Vagina (tissue), 2 donors: ENCODE data around the gene MT1A. TPM values are rescaled to one million over a fixed set of nuclear protein-coding genes. Genes with fewer than 3 reads are reported as not detected.
A peak's percentile ranks its signal among the peaks of the same experiment; 100 is the strongest.

ENCODE experiments used
- DNase-seq, 2 donors: peaks; one replicate each; pipeline ENCODE4 v3.0.0-alpha.2; 2017; ENCODE audit errors: extremely low spot score in 2 of 2
- H3K27ac ChIP-seq: fragments of 200-600 bp; sonication (generic); one replicate; pipeline ENCODE4 v1.5.1; 2019
- H3K27me3 ChIP-seq: fragments of 200-600 bp; sonication (generic); one replicate; pipeline ENCODE4 v1.5.1; 2019
- H3K36me3 ChIP-seq, 2 donors: fragments of 200-600 bp; sonication (generic); one replicate each; pipeline ENCODE4 v1.5.1; 2017 to 2019
- H3K4me1 ChIP-seq: fragments of 200-600 bp; sonication (generic); one replicate; pipeline ENCODE4 v1.5.1; 2019
- H3K4me3 ChIP-seq, 2 donors: fragments of 200-600 bp; sonication (generic); 1 replicate in 1 of 2; 2 replicates in 1 of 2; pipeline ENCODE4 v1.5.1; 2016 to 2019
- H3K9me3 ChIP-seq: fragments of 200-600 bp; sonication (generic); one replicate; pipeline ENCODE4 v1.5.1; 2019
- POLR2A ChIP-seq, 2 donors: fragments of 450-650 bp; IDR thresholded peaks; one replicate each; pipeline ENCODE4 v1.6.1; 2017; ENCODE audit warnings: antibody characterized with exemption in 2 of 2, mild to moderate bottlenecking in 2 of 2, moderate library complexity in 2 of 2
- POLR2AphosphoS5 ChIP-seq, 2 donors: sonication (generic); formaldehyde crosslinking; IDR thresholded peaks; one replicate each; pipeline ENCODE4 v1.9.0; 2017; ENCODE audit warnings: antibody characterized with exemption in 2 of 2, mild to moderate bottlenecking in 2 of 2, low read depth in 1 of 2; ENCODE audit not compliant: insufficient read depth in 1 of 2
- intact Hi-C: fragments of 100-400 bp; cut with DNase I; formaldehyde crosslinking; loops from one replicate; pipeline ENCODE4 v1.15.1; 2023
- total RNA-seq: library from RNA; depleted of rRNA; stranded (reverse); fragments of >200 nt; gene quantifications from one replicate; pipeline ENCODE4 v1.2.3, GENCODE V29; 2016
- TF ChIP-seq, protein P1 (sequence below), 3 experiments: fragments of 450-650 bp in 2 of 3; fragments of 200-600 bp in 1 of 3; sonication (generic) in 1 of 3; IDR thresholded peaks; one replicate each; pipeline ENCODE4 v1.5.1; 2017 to 2019; ENCODE audit warnings: antibody characterized with exemption in 3 of 3, mild to moderate bottlenecking in 2 of 3, moderate library complexity in 2 of 3

The MT1A gene
- total RNA-seq, 1 donor from 2014 or later = 110 TPM

DNA sequence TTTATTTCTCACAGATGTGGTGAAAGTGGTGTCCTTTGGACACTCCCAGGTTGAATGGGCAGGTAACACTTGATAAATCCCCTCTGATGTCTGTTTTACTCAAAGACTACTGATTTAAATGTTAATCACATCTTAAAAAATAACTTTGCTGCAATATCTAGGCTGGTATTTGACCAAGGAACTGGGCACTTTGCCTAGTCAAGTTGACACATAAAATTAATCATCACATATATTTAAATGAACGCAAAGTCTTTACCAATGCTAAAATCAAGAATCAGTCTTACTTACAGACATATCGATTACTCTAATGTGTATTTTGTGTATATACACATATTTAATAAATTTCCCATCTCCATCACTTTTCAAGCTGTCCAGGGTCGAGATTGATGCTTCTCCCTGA lies 23.1 kb upstream of the MT1A start:
- Histone ChIP-seq H3K36me3 (no peaks in the 10 kb centered on the region), H3K4me3 (no peak overlapping the region), H3K4me1 (peaks cover 32% of the 10 kb centered on the region), H3K27me3 (no peaks in the 10 kb centered on the region), H3K9me3 (no peaks in the 10 kb centered on the region), H3K27ac (no peak overlapping the region)
- DNase-seq = no peak
- intact Hi-C loops = no loop called here
- no peak for TF ChIP-seq POLR2A (IDR thresholded peaks at IDR 0.05)
- TF ChIP-seq POLR2AphosphoS5 (IDR thresholded peaks at IDR 0.05; ENCODE audit: insufficient read depth in 1 of 2, low read depth in 1 of 2) = no peak
- TF ChIP-seq, protein P1, sequence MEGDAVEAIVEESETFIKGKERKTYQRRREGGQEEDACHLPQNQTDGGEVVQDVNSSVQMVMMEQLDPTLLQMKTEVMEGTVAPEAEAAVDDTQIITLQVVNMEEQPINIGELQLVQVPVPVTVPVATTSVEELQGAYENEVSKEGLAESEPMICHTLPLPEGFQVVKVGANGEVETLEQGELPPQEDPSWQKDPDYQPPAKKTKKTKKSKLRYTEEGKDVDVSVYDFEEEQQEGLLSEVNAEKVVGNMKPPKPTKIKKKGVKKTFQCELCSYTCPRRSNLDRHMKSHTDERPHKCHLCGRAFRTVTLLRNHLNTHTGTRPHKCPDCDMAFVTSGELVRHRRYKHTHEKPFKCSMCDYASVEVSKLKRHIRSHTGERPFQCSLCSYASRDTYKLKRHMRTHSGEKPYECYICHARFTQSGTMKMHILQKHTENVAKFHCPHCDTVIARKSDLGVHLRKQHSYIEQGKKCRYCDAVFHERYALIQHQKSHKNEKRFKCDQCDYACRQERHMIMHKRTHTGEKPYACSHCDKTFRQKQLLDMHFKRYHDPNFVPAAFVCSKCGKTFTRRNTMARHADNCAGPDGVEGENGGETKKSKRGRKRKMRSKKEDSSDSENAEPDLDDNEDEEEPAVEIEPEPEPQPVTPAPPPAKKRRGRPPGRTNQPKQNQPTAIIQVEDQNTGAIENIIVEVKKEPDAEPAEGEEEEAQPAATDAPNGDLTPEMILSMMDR (IDR thresholded peaks at IDR 0.05) = no peak

GRCh38 chr16:56616608-56617211 lies 21.8 kb upstream of the MT1A start:
- no peaks in the 10 kb centered on the region for H3K27me3 ChIP-seq
- peaks cover 19% of the 10 kb centered on the region for H3K4me1 ChIP-seq
- DNase-seq = no peak
- TF ChIP-seq, protein P1 (IDR thresholded peaks at IDR 0.05) = no peak
- TF ChIP-seq POLR2AphosphoS5 (IDR thresholded peaks at IDR 0.05; ENCODE audit: insufficient read depth in 1 of 2, low read depth in 1 of 2) (no peak), POLR2A (IDR thresholded peaks at IDR 0.05) (no peak)
- H3K4me3 ChIP-seq = peak overlapping the region; percentile 30 to 52
- no peaks in the 10 kb centered on the region for H3K9me3 ChIP-seq
- H3K27ac ChIP-seq = peak overlapping the region; percentile 53
- intact Hi-C loops = no loop called here
- H3K36me3 ChIP-seq = no peaks in the 10 kb centered on the region

DNA sequence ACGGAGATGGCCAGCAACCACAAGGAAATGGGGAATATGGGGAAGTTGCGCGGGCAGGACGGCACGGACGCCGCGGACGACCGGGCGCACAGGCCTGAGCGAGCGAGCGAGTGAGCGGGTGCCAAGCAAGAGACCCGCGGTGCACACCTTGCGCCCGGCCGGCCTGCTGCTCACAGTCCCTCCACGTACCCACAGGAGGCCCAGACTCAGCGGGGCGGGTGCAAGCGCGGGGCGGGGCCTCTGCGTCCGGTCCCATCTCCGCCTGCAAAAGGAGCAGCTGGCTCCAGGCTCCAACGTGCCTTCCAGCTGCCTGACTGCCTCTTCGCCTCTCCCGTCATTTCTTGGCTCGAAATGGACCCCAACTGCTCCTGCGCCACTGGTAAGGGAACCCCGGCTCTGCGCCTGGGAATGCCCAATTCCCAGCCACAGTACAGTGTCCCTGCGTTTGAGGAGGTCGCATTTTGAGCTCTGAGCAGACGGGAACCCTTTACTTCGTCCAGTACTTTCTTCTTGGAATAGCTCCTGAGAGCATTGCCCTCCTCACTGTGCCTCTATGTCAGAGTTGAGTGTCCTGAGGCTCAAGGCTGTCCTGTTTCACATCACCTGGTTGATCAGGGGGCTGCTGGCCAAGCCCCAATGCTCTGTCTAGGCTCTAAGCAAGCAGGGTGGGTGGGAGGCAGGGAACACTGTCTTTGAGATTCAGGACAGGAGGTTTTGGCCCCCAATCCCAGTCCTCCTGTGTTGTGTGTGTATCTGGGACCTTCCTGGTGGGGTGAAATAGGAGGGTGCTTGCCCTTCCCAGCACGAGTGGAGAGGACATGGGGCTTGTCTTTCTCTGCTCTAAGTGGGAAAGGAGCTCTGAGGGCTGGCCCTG lies 21.0 kb upstream of the MT1A start:
- H3K27me3 ChIP-seq = no peaks in the 10 kb centered on the region
- intact Hi-C loops = no loop called here
- H3K36me3 ChIP-seq = no peaks in the 10 kb centered on the region
- no peak for DNase-seq
- H3K9me3 ChIP-seq = no peaks in the 10 kb centered on the region
- peaks cover 17% of the 10 kb centered on the region for H3K4me1 ChIP-seq
- H3K4me3 ChIP-seq = peak overlapping the region; percentile 30 to 52
- peak overlapping the region; percentile 53 for H3K27ac ChIP-seq
- TF ChIP-seq, protein P1 (IDR thresholded peaks at IDR 0.05) = peak in 1 of 3 experiments; percentile 14
- TF ChIP-seq POLR2A (IDR thresholded peaks at IDR 0.05) = peak in 1 of 2 donors; percentile 5
- TF ChIP-seq POLR2AphosphoS5 (IDR thresholded peaks at IDR 0.05; ENCODE audit: insufficient read depth in 1 of 2, low read depth in 1 of 2) = peak in 1 of 2 donors; percentile 84

- DNase-seq = no peak
- H3K9me3 ChIP-seq = no peaks in the 10 kb centered on the region
- no peaks in the 10 kb centered on the region for H3K36me3 ChIP-seq
- intact Hi-C loops = no loop called here
- H3K4me3 ChIP-seq = peak overlapping the region in 1 of 2 donors; percentile 52
- H3K27me3 ChIP-seq = no peaks in the 10 kb centered on the region
- H3K4me1 ChIP-seq = peaks cover 17% of the 10 kb centered on the region
- H3K27ac ChIP-seq = no peak overlapping the region
- TF ChIP-seq, protein P1 (IDR thresholded peaks at IDR 0.05) = no peak
- TF ChIP-seq POLR2A (IDR thresholded peaks at IDR 0.05) = no peak
- no peak for TF ChIP-seq POLR2AphosphoS5 (IDR thresholded peaks at IDR 0.05; ENCODE audit: insufficient read depth in 1 of 2, low read depth in 1 of 2)
These were observed 20.3 kb upstream of the MT1A start for GRCh38 chr16:56618138-56618537.
